Fibroblast of lung (primary cell): Measurements from ENCODE around the gene ZBTB16. TPM values are rescaled to one million over a fixed set of nuclear protein-coding genes. Genes with fewer than 3 reads are reported as not detected.

Source experiments
- DNase-seq, 2 donors: peaks; one replicate each; pipeline versions ENCODE4 v3.0.0 to v3.0.0-alpha.2; 2010; ENCODE audit warnings: low read depth in 2 of 2
- H2AFZ ChIP-seq: 2 replicates; pipeline ENCODE4 v1.5.1; 2012; ENCODE audit warnings: low read length, control low read depth, inconsistent platforms
- H3K27ac ChIP-seq: 2 replicates; pipeline ENCODE4 v1.5.1; 2011; ENCODE audit warnings: low read length, control low read depth; ENCODE audit not compliant: insufficient read depth
- H3K27me3 ChIP-seq: 2 replicates; pipeline ENCODE4 v1.5.1; 2011; ENCODE audit warnings: mild to moderate bottlenecking, low read length; ENCODE audit not compliant: control insufficient read depth, insufficient read depth
- H3K36me3 ChIP-seq: 2 replicates; pipeline ENCODE4 v1.5.1; 2011; ENCODE audit warnings: low read length; ENCODE audit not compliant: control insufficient read depth, insufficient read depth
- H3K4me1 ChIP-seq: 2 replicates; pipeline ENCODE4 v1.5.1; 2011; ENCODE audit warnings: low read length; ENCODE audit not compliant: control insufficient read depth, insufficient read depth; ENCODE audit errors: extremely low read depth
- H3K4me2 ChIP-seq: 2 replicates; pipeline ENCODE4 v1.5.1; 2011; ENCODE audit warnings: low read length, control low read depth; ENCODE audit not compliant: insufficient read depth; ENCODE audit errors: extremely low read depth
- H3K4me3 ChIP-seq, 4 experiments: fragments of 200-600 bp in 1 of 4; sonication (generic) in 1 of 4; replicated peaks in 1 of 4; 2 replicates each; pipeline ENCODE4 v1.5.1; 2011 to 2016; ENCODE audit warnings: low read length in 4 of 4, low read depth in 3 of 4, mild to moderate bottlenecking in 3 of 4, control low read depth in 2 of 4, inconsistent platforms in 1 of 4, mixed read lengths in 1 of 4; ENCODE audit not compliant: insufficient read depth in 1 of 4; ENCODE audit errors: control extremely low read depth in 1 of 4
- H3K79me2 ChIP-seq: 2 replicates; pipeline ENCODE4 v1.5.1; 2012; ENCODE audit warnings: mild to moderate bottlenecking, low read length, inconsistent platforms; ENCODE audit not compliant: control insufficient read depth, insufficient read depth
- H3K9ac ChIP-seq: 2 replicates; pipeline ENCODE4 v1.5.1; 2011; ENCODE audit warnings: mild to moderate bottlenecking, low read length, control low read depth; ENCODE audit not compliant: insufficient read depth
- H3K9me3 ChIP-seq: 2 replicates; pipeline ENCODE4 v1.5.1; 2012; ENCODE audit warnings: low read depth, low read length; ENCODE audit not compliant: control insufficient read depth, insufficient read depth
- H4K20me1 ChIP-seq: 2 replicates; pipeline ENCODE4 v1.5.1; 2011; ENCODE audit warnings: low read length; ENCODE audit not compliant: control insufficient read depth, insufficient read depth; ENCODE audit errors: extremely low read depth
- EZH2 ChIP-seq: IDR thresholded peaks from 2 replicates; pipeline ENCODE4 v1.5.1; 2012; ENCODE audit warnings: low read length, control low read depth, mild to moderate bottlenecking; ENCODE audit errors: missing control alignments
- polyA plus RNA-seq, 2 donors: library from polyadenylated mRNA; depleted of rRNA in 1 of 2; stranded (reverse) in 1 of 2; unstranded in 1 of 2; fragments of >200 nt; gene quantifications; 2 replicates each; pipeline ENCODE4 v1.2.1, GENCODE V29; 2011 to 2012; ENCODE audit warnings: missing spikeins in 1 of 2
- total RNA-seq: library from RNA; depleted of rRNA; stranded (reverse); fragments of >200 nt; gene quantifications from 2 replicates; pipeline ENCODE4 v1.2.1, GENCODE V29; 2014
- TF ChIP-seq, protein P1 (sequence below), 2 donors: IDR thresholded peaks in 1 of 2; conservative IDR thresholded peaks in 1 of 2; 1 replicate in 1 of 2; 2 replicates in 1 of 2; pipeline ENCODE4 v1.5.1; 2011 to 2012; ENCODE audit warnings: low read length in 2 of 2, control low read depth in 1 of 2, inconsistent platforms in 1 of 2, low read depth in 1 of 2, mild to moderate bottlenecking in 1 of 2

ZBTB16 gene
- total and polyA plus RNA-seq, 2 donors (not counting 1 experiment from before 2014, with no cell fraction given): not detected

DNA sequence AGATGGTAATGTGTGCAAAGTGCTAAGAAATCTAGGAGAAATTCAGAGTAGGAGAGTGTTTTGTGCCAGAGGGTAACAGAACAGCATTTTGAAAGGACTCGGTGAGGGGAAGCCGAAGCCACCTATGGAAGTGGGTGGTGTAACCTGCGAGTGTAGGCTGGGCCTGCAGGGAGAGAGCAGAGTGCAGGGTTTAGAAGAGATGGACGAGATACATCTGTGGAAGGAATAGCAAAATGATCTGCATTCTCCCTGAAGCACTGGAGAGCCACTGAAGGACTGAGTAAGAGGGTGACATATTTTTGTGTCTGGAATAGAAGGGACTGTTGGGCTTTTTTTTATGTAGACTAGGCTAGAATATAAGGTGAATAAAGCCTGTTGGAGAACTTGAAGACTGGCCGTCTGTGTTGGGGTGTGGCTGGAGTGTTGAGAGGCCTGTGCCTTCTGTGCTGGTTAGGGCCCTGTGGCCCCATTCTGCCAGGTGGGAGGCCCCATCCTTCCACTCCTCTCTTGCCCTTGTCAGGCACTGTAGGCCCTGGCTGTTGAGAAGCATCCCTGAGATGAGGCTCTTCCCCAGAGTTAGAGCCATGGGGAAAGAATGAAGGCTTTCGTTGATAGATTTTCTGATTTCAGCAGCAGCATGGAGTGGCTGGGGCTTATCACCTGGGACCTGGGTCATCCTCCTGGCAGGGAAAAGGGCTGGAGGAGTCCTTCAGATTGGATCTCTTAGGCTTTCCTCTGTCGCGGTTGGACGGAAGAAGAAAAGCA is 102.2 kb downstream of the ZBTB16 start:
- Histone ChIP-seq H3K4me1 (peaks cover 14% of the 10 kb centered on the region), H3K27ac (no peak overlapping the region), H4K20me1 (no peaks in the 10 kb centered on the region)

DNA sequence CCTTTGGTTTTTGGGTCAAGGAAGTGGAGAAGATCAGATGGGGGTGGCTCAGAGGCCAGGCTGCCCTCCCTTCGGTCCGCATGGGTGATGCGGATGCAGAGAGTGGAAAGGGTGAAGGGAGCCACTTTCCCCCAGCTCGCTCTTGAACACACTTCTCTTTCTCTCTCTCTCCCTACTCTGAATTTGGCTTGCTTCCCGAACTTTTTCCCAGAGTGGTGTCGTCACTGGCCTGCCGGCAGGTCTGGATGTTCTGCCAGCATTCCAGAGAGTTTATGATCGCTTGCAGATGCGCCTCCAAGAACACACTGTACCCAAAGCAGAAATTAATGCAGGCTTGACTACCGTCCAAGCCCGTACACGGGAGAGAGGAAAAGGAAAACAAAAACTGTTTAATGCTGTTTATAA is 103.2 kb downstream of the ZBTB16 start:
- Histone ChIP-seq H3K9me3 (no peaks in the 10 kb centered on the region), H3K79me2 (no peaks in the 10 kb centered on the region), H3K36me3 (no peaks in the 10 kb centered on the region), H3K4me2 (peak overlapping the region; percentile 58), H4K20me1 (no peaks in the 10 kb centered on the region), H3K27ac (no peak overlapping the region), H3K4me3 (no peak overlapping the region), H3K4me1 (peaks cover 14% of the 10 kb centered on the region), H3K27me3 (peaks cover 36% of the 10 kb centered on the region), H2AFZ (no peak overlapping the region), H3K9ac (no peak overlapping the region)
- TF ChIP-seq EZH2: no peak
- TF ChIP-seq, protein P1, sequence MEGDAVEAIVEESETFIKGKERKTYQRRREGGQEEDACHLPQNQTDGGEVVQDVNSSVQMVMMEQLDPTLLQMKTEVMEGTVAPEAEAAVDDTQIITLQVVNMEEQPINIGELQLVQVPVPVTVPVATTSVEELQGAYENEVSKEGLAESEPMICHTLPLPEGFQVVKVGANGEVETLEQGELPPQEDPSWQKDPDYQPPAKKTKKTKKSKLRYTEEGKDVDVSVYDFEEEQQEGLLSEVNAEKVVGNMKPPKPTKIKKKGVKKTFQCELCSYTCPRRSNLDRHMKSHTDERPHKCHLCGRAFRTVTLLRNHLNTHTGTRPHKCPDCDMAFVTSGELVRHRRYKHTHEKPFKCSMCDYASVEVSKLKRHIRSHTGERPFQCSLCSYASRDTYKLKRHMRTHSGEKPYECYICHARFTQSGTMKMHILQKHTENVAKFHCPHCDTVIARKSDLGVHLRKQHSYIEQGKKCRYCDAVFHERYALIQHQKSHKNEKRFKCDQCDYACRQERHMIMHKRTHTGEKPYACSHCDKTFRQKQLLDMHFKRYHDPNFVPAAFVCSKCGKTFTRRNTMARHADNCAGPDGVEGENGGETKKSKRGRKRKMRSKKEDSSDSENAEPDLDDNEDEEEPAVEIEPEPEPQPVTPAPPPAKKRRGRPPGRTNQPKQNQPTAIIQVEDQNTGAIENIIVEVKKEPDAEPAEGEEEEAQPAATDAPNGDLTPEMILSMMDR (conservative IDR thresholded peaks at IDR 0.05 in 1 of 2, IDR thresholded peaks at IDR 0.05 in 1 of 2; ENCODE audit: low read depth in 1 of 2, low read length in 2 of 2): no peak
- DNase-seq: peak; percentile 95 to 100

More for the DNA sequence above, 102.2 kb downstream of the ZBTB16 start:
- Histone ChIP-seq H3K36me3 (no peaks in the 10 kb centered on the region), H3K9me3 (no peaks in the 10 kb centered on the region), H3K79me2 (no peaks in the 10 kb centered on the region), H3K4me3 (no peak overlapping the region), H3K4me2 (no peak overlapping the region), H3K9ac (no peak overlapping the region), H2AFZ (no peak overlapping the region), H3K27me3 (peaks cover 36% of the 10 kb centered on the region)
- DNase-seq: no peak
- TF ChIP-seq EZH2: no peak
- TF ChIP-seq, protein P1 (conservative IDR thresholded peaks at IDR 0.05 in 1 of 2, IDR thresholded peaks at IDR 0.05 in 1 of 2; ENCODE audit: low read depth in 1 of 2, low read length in 2 of 2): no peak

DNA sequence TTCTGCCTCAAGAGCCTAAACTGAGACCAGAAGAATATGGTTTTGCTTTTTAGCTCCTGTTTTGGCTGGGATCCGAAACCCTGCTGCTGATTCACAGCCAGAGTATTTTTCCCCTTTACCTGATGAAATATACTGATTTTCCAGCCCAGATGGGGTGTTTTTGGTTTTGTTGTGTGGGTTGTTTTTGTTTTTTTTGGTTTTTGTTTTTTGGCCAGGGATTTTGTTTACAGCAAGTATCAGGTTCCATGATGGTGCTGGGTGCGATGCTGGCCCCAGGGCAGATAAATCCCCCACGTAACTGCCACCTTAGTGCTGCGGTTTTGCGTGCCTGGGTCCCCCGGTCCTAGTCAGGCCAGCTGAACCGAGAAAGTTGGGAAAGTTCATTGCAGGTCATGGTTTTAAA is 103.7 kb downstream of the ZBTB16 start:
- no peak overlapping the region for H3K27ac ChIP-seq
- no peaks in the 10 kb centered on the region for H3K36me3 ChIP-seq
- no peaks in the 10 kb centered on the region for H3K79me2 ChIP-seq
- peak overlapping the region in 2 of 4 experiments; percentile 1 to 19 for H3K4me3 ChIP-seq
- no peaks in the 10 kb centered on the region for H4K20me1 ChIP-seq
- H3K4me1 ChIP-seq: peaks cover 14% of the 10 kb centered on the region
- DNase-seq: peak in 1 of 2 donors; percentile 45
- peak overlapping the region; percentile 21 for H3K4me2 ChIP-seq
- TF ChIP-seq, protein P1 (conservative IDR thresholded peaks at IDR 0.05 in 1 of 2, IDR thresholded peaks at IDR 0.05 in 1 of 2; ENCODE audit: low read depth in 1 of 2, low read length in 2 of 2): no peak
- no peak for TF ChIP-seq EZH2
- peaks cover 33% of the 10 kb centered on the region for H3K27me3 ChIP-seq
- H3K9me3 ChIP-seq: no peaks in the 10 kb centered on the region
- H2AFZ ChIP-seq: no peak overlapping the region
- H3K9ac ChIP-seq: no peak overlapping the region
